ENCODE measurements around the gene FRK.

DNA sequence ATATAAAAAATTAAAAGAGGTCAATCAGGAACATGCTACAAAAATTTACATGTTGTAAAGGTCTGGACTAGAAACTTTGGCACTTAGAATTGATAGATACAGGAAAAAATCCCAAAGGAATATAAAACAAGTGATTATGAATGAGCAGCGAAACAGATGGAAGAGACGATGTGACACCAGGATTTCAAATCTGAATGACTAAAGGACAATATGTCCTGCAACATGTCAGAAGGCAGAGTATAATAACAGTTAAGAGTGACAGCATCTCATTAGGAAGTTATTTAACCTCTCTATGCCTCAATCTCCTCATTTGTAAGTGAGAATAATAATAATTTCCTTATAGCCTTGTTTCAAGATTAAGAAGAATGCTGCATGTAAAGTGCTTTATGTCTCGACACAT is 50.3 kb downstream of the FRK start:
- TF ChIP-seq, protein P1, sequence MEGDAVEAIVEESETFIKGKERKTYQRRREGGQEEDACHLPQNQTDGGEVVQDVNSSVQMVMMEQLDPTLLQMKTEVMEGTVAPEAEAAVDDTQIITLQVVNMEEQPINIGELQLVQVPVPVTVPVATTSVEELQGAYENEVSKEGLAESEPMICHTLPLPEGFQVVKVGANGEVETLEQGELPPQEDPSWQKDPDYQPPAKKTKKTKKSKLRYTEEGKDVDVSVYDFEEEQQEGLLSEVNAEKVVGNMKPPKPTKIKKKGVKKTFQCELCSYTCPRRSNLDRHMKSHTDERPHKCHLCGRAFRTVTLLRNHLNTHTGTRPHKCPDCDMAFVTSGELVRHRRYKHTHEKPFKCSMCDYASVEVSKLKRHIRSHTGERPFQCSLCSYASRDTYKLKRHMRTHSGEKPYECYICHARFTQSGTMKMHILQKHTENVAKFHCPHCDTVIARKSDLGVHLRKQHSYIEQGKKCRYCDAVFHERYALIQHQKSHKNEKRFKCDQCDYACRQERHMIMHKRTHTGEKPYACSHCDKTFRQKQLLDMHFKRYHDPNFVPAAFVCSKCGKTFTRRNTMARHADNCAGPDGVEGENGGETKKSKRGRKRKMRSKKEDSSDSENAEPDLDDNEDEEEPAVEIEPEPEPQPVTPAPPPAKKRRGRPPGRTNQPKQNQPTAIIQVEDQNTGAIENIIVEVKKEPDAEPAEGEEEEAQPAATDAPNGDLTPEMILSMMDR (conservative IDR thresholded peaks at IDR 0.05; ENCODE audit: low read length) = no peak
- no peak for TF ChIP-seq EZH2phosphoT487 (IDR thresholded peaks at IDR 0.05; ENCODE audit: borderline replicate concordance, low read depth, low read length)

Data from OCI-LY7 (cell line).